Endothelial cell of umbilical vein (primary cell): ENCODE measurements around the gene PHLDB2. TPM values are rescaled to one million over a fixed set of nuclear protein-coding genes. Genes with fewer than 3 reads are reported as not detected.

Experiments used
- BruUV-seq: library from RNA; stranded (reverse); fragments of 400-500 nt; replicated peaks from 2 replicates; lab custom pipeline; 2021; lab: Mats Ljungman, UMichigan
- CTCF ChIA-PET: fragments of 300-600, 350-600 bp; sonication (Branson Sonifier 250); formaldehyde crosslinking; loops from one replicate; lab custom pipeline; 2021; ENCODE audit warnings: antibody characterized with exemption, inconsistent platforms; lab: Charles Lee
- POLR2A ChIA-PET: fragments of 300-600, 350-600 bp; sonication (Branson Sonifier 250); formaldehyde crosslinking; loops from one replicate; lab custom pipeline; 2021; ENCODE audit warnings: antibody characterized with exemption, inconsistent platforms; lab: Charles Lee
- DNase-seq: peaks from one replicate; pipeline ENCODE4 v3.0.0-alpha.2; 2011; ENCODE audit warnings: low read depth, low spot score
- FAIRE-seq: peaks from 2 replicates; lab custom pipeline; 2011; peaks lifted over from hg19 to GRCh38; lab: Jason Lieb, UNC
- H2AFZ ChIP-seq: 2 replicates; pipeline ENCODE4 v1.6.0; 2012; ENCODE audit warnings: low read depth, low read length, control low read depth, inconsistent platforms
- H3K27ac ChIP-seq: 2 replicates; pipeline ENCODE4 v1.5.1; 2011; ENCODE audit warnings: low read depth, mild to moderate bottlenecking, control low read depth, low read length, moderate library complexity; ENCODE audit not compliant: insufficient read depth
- H3K27me3 ChIP-seq, 2 experiments: 2 replicates each; pipeline versions ENCODE4 v1.6.0 to v1.6.1; 2011; ENCODE audit warnings: low read length in 2 of 2, mixed read lengths in 1 of 2; ENCODE audit not compliant: control insufficient read depth in 2 of 2, insufficient read depth in 2 of 2
- H3K36me3 ChIP-seq, 2 experiments: 2 replicates in 1 of 2; 3 replicates in 1 of 2; pipeline ENCODE4 v1.5.1; 2011; ENCODE audit warnings: low read length in 2 of 2, mild to moderate bottlenecking in 1 of 2, moderate library complexity in 1 of 2; ENCODE audit not compliant: control insufficient read depth in 2 of 2, insufficient read depth in 2 of 2; ENCODE audit errors: extremely low read depth in 1 of 2
- H3K4me1 ChIP-seq: 3 replicates; pipeline ENCODE4 v1.5.1; 2011; ENCODE audit warnings: mild to moderate bottlenecking, low read length; ENCODE audit not compliant: control insufficient read depth, insufficient read depth; ENCODE audit errors: extremely low read depth
- H3K4me2 ChIP-seq: 2 replicates; pipeline ENCODE4 v1.6.1; 2011; ENCODE audit warnings: low read length, control low read depth, mixed read lengths; ENCODE audit not compliant: insufficient read depth
- H3K4me3 ChIP-seq, 3 experiments: fragments of 200-600 bp in 1 of 3; sonication (generic), shearing (Covaris generic) in 1 of 3; replicated peaks in 1 of 3; 2 replicates each; pipeline ENCODE4 v1.5.1; 2011 to 2016; ENCODE audit warnings: control low read depth in 3 of 3, low read length in 3 of 3, mild to moderate bottlenecking in 2 of 3, inconsistent platforms in 1 of 3, low read depth in 1 of 3, moderate library complexity in 1 of 3; ENCODE audit not compliant: insufficient read depth in 1 of 3
- H3K79me2 ChIP-seq: 2 replicates; pipeline ENCODE4 v1.6.0; 2012; ENCODE audit warnings: low read length, inconsistent platforms; ENCODE audit not compliant: control insufficient read depth, insufficient read depth
- H3K9ac ChIP-seq: replicated peaks from 2 replicates; pipeline ENCODE3; 2011; ENCODE audit warnings: low read length, control low read depth; ENCODE audit not compliant: insufficient read depth; ENCODE audit errors: extremely low read depth
- H3K9me1 ChIP-seq: replicated peaks from 3 replicates; pipeline ENCODE4 v1.6.0; 2011; ENCODE audit warnings: mild to moderate bottlenecking, low read length; ENCODE audit not compliant: control insufficient read depth, insufficient read depth; ENCODE audit errors: extremely low read depth
- H3K9me3 ChIP-seq: replicated peaks from 2 replicates; pipeline ENCODE4 v1.5.1; 2012; ENCODE audit warnings: low read length, inconsistent platforms; ENCODE audit not compliant: control insufficient read depth, insufficient read depth
- H4K20me1 ChIP-seq: replicated peaks from 2 replicates; pipeline ENCODE3; 2011; ENCODE audit warnings: mild to moderate bottlenecking, low read length; ENCODE audit not compliant: control insufficient read depth, insufficient read depth; ENCODE audit errors: extremely low read depth
- EZH2 ChIP-seq: IDR thresholded peaks from 2 replicates; pipeline ENCODE4 v1.6.1; 2012; ENCODE audit warnings: borderline replicate concordance, low read depth, mild to moderate bottlenecking, moderate library complexity, low read length, inconsistent platforms; ENCODE audit not compliant: severe bottlenecking
- FOS ChIP-seq: IDR thresholded peaks from 2 replicates; pipeline ENCODE4 v1.6.1; 2011; ENCODE audit warnings: mild to moderate bottlenecking, low read length, moderate library complexity, borderline replicate concordance; ENCODE audit not compliant: insufficient read depth
- GATA2 ChIP-seq: IDR thresholded peaks from 2 replicates; pipeline ENCODE4 v1.7.0; 2011; ENCODE audit warnings: low read depth, mild to moderate bottlenecking, moderate library complexity, mixed read lengths, low read length; ENCODE audit not compliant: insufficient read length, insufficient read depth
- JUN ChIP-seq: IDR thresholded peaks from 2 replicates; pipeline ENCODE4 v1.6.1; 2011; ENCODE audit warnings: borderline replicate concordance, low read depth; ENCODE audit not compliant: insufficient read length, insufficient read depth
- MYC ChIP-seq: IDR thresholded peaks from one replicate; pipeline ENCODE4 v1.6.1; 2011; ENCODE audit warnings: mild to moderate bottlenecking, low read depth, low read length
- POLR2A ChIP-seq: IDR thresholded peaks from 2 replicates; pipeline ENCODE4 v1.6.1; 2012; ENCODE audit warnings: low read depth, mild to moderate bottlenecking, control low read depth, low read length
- POLR2AphosphoS5 ChIP-seq: IDR thresholded peaks from 2 replicates; pipeline ENCODE4 v1.6.1; 2012; ENCODE audit warnings: low read depth, mild to moderate bottlenecking, control low read depth, low read length, moderate library complexity; ENCODE audit not compliant: insufficient read depth
- dilution Hi-C: fragments of 300-500 bp; cut with MboI; formaldehyde crosslinking; loops from one replicate; pipeline ENCODE4 v1.15.0; 2019; ENCODE audit warnings: low sequenced_read_pairs; ENCODE audit not compliant: extremely low pct_ligation_motif_present
- intact Hi-C: fragments of 100-400 bp; cut with micrococcal nuclease; formaldehyde crosslinking; loops from one replicate; pipeline ENCODE4 v1.10.0; 2022
- polyA plus RNA-seq, 4 experiments: library from polyadenylated mRNA; depleted of rRNA in 3 of 4; stranded (reverse) in 3 of 4; unstranded in 1 of 4; fragments of >200 nt; gene quantifications; 2 replicates each; pipeline versions ENCODE4 v1.2.1 to v1.2.3, GENCODE V29; 2011 to 2012; ENCODE audit warnings: missing spikeins in 1 of 4
- total RNA-seq: library from RNA; stranded (reverse); gene quantifications from 2 replicates; pipeline ENCODE4 v1.2.3, GENCODE V29; 2021
- TF ChIP-seq, protein P1 (sequence below): IDR thresholded peaks from 2 replicates; pipeline ENCODE4 v1.6.1; 2011; ENCODE audit not compliant: insufficient read depth, insufficient read length
- TF ChIP-seq, protein P2 (sequence below), 2 donors: IDR thresholded peaks; 1 replicate in 1 of 2; 2 replicates in 1 of 2; pipeline ENCODE4 v1.5.1; 2011; ENCODE audit warnings: low read length in 2 of 2, mild to moderate bottlenecking in 2 of 2, moderate library complexity in 2 of 2, control low read depth in 1 of 2, inconsistent platforms in 1 of 2, low read depth in 1 of 2; ENCODE audit not compliant: insufficient read depth in 1 of 2; ENCODE audit errors: extremely low read depth in 1 of 2

PHLDB2 gene
- total and polyA plus RNA-seq, 2 donors (not counting 3 experiments of a cell fraction or from before 2014, with no cell fraction given): 22.4 to 104 TPM

- Histone ChIP-seq H2AFZ (no peak overlapping the region), H3K79me2 (peaks cover 6% of the 10 kb centered on the region), H3K4me3 (no peak overlapping the region), H3K9me3 (no peaks in the 10 kb centered on the region), H3K36me3 (peaks cover 18 to 32% of the 10 kb centered on the region in 2 experiments), H3K4me2 (no peak overlapping the region), H3K9ac (no peak overlapping the region), H3K27ac (no peak overlapping the region), H3K9me1 (no peaks in the 10 kb centered on the region), H3K27me3 (no peaks in the 10 kb centered on the region), H3K4me1 (peaks cover 57% of the 10 kb centered on the region), H4K20me1 (no peaks in the 10 kb centered on the region)
- no TSS peak for BruUV-seq
- CTCF ChIA-PET: interaction anchor here (0.9 to 2.4 kb wide), 7 partner anchors 14 to 202 kb away, joined by 3 to 7 read pairs (median 4); no protein-coding TSS in a partner anchor
- intact Hi-C loops (loop anchor here (10.0 kb wide), 1 partner anchor 175 kb away; no protein-coding TSS in a partner anchor), dilution Hi-C loops (no loop called here)
- DNase-seq: no peak
- no peak for TF ChIP-seq POLR2A
- TF ChIP-seq, protein P1, sequence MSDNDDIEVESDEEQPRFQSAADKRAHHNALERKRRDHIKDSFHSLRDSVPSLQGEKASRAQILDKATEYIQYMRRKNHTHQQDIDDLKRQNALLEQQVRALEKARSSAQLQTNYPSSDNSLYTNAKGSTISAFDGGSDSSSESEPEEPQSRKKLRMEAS: no peak
- no peak for TF ChIP-seq MYC
- TF ChIP-seq EZH2: no peak
- TF ChIP-seq, protein P2, sequence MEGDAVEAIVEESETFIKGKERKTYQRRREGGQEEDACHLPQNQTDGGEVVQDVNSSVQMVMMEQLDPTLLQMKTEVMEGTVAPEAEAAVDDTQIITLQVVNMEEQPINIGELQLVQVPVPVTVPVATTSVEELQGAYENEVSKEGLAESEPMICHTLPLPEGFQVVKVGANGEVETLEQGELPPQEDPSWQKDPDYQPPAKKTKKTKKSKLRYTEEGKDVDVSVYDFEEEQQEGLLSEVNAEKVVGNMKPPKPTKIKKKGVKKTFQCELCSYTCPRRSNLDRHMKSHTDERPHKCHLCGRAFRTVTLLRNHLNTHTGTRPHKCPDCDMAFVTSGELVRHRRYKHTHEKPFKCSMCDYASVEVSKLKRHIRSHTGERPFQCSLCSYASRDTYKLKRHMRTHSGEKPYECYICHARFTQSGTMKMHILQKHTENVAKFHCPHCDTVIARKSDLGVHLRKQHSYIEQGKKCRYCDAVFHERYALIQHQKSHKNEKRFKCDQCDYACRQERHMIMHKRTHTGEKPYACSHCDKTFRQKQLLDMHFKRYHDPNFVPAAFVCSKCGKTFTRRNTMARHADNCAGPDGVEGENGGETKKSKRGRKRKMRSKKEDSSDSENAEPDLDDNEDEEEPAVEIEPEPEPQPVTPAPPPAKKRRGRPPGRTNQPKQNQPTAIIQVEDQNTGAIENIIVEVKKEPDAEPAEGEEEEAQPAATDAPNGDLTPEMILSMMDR (IDR thresholded peaks at IDR 0.05; ENCODE audit: extremely low read depth in 1 of 2, insufficient read depth in 1 of 2, low read depth in 1 of 2, low read length in 2 of 2): no peak
- TF ChIP-seq POLR2AphosphoS5: no peak
- no peak for TF ChIP-seq FOS
- no peak for TF ChIP-seq JUN
- no peak for TF ChIP-seq GATA2
- no peak for FAIRE-seq
- POLR2A ChIA-PET: no interaction called here
These were observed 60.5 kb downstream of the PHLDB2 start for GRCh38 chr3:111919370-111920065.
